Measurements from ENCODE around the gene SBF2. TPM values are rescaled to one million over a fixed set of nuclear protein-coding genes. Genes with fewer than 3 reads are reported as not detected.

SBF2 gene
- total and polyA plus RNA-seq, 2 of the 13 experiments (the other 11 are each of a cell fraction or from before 2014, with no cell fraction given): 24.0 to 45.8 TPM

DNA sequence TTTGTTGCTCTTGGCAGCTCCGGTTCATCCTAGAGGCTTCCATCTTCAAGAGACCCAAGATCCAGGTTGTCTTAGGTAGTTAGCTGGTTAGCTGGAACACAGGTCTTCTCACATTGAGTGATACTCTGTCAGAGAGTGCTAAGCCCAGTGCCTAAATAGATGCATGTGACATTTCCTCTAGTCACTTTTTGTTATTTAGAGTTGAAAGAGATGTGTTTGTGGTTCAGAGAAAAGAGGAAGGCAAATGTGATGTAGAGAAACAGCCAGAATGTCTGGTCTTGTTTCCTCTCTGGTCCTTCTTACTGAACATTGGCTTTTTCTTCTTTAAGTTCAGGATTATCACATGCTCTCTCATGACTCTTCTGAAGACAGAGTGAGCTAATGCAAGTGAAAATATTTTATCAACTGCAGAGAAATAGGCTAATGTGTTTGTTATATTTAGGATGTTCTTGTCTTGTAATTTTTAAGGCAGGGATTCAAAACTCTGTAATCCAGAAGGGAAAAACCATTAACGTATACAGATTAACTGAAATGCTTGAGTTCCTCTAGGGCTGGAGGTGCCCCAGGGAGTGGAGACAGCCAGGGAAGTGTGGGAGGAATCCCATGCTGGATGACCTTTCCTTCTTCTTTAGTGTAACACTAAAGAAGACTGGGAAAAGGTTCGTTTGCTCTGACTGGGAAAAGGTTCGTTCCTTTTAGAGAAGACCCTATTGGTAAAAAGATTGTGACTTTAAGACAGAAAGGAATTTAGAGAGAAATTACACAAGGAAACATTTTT, 554.7 kb downstream of the SBF2 start (continued):
- TF ChIP-seq HOMEZ (CRISPR knock-in tag; IDR thresholded peaks at IDR 0.05; ENCODE audit: low read depth) (no peak), NKX3-1 (CRISPR knock-in tag; IDR thresholded peaks at IDR 0.05) (no peak), MIER2 (CRISPR knock-in tag; IDR thresholded peaks at IDR 0.05) (no peak)

DNA sequence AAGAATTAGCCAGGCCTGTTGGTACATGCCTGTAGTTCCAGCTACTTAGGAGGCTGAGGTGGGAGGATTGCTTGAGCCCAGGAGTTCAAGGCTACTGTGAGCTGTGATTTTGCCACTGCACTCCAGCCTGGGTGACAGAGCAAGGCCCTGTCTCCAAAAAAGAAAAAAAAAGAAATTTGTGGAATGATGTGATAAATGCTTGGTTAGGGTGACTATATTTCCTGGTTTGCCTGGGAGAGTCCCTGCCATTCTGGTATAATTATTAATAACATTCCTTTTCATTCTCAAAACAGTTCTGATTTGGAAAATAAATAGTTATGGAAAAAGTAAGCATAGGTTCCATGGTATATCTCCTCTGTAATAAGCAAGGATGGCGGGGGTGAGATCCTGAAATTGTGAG, 555.3 kb downstream of the SBF2 start:
- FAIRE-seq (no peak), DNase-seq (ENCODE audit: low spot score) (no peak), ATAC-seq (no peak)
- Histone ChIP-seq H3K4me2 (ENCODE audit: low read depth, low read length) (no peak overlapping the region), H2AFZ (ENCODE audit: low read length) (no peak overlapping the region), H3K9me3 (ENCODE audit: low read length) (peaks cover 8% of the 10 kb centered on the region), H3K27me3 (ENCODE audit: control insufficient read depth in 1 of 2, insufficient read depth in 2 of 2, low read length in 2 of 2) (no peaks in the 10 kb centered on the region), H3K27ac (ENCODE audit: extremely low read length, insufficient read depth, low read length) (no peak overlapping the region), H4K20me1 (ENCODE audit: insufficient read depth, low read length) (no peaks in the 10 kb centered on the region), H3K4me1 (ENCODE audit: insufficient read depth, low read length) (peaks cover 11% of the 10 kb centered on the region), H3K9ac (ENCODE audit: insufficient read depth, low read depth, low read length) (no peak overlapping the region), H3K79me2 (ENCODE audit: insufficient read depth, low read length) (no peaks in the 10 kb centered on the region), H3K36me3 (replicated peaks in 1 of 2; ENCODE audit: control insufficient read depth in 1 of 2, insufficient read depth in 2 of 2, low read length in 2 of 2) (peaks cover 13 to 31% of the 10 kb centered on the region in 2 experiments; a peak in 4 of 5 replicates), H3K4me3 (replicated peaks in 1 of 3; ENCODE audit: insufficient read depth in 1 of 3, low read depth in 2 of 3, low read length in 3 of 3) (no peak overlapping the region)
- CTCF ChIA-PET (ENCODE audit: low intra/inter-chr PET ratio, low total read pairs): no interaction called here
- POLR2A ChIA-PET: no interaction called here
- BruUV-seq (replicated peaks): no TSS peak
- intact Hi-C loops (cut with micrococcal nuclease; ENCODE audit: unreplicated experiment): no loop called here
- in situ Hi-C loops (cut with HindIII; ENCODE audit: extremely low pct_ligation_motif_present, low pct_unique_long_range_greater_than_20kb): no loop called here
- TF ChIP-seq GATA4 (IDR thresholded peaks at IDR 0.05; ENCODE audit: borderline replicate concordance, low read depth) (no peak), PITX1 (CRISPR knock-in tag; IDR thresholded peaks at IDR 0.05) (no peak), E2F2 (CRISPR knock-in tag; IDR thresholded peaks at IDR 0.05; ENCODE audit: borderline replicate concordance) (no peak), NR2C2 (CRISPR knock-in tag; IDR thresholded peaks at IDR 0.05; ENCODE audit: borderline replicate concordance) (no peak), ZNF615 (CRISPR knock-in tag; IDR thresholded peaks at IDR 0.05; ENCODE audit: borderline replicate concordance) (no peak), KAT7 (CRISPR knock-in tag; IDR thresholded peaks at IDR 0.05; ENCODE audit: borderline replicate concordance) (no peak), ZBTB43 (CRISPR knock-in tag; conservative IDR thresholded peaks at IDR 0.05) (no peak), MED8 (CRISPR knock-in tag; IDR thresholded peaks at IDR 0.05; ENCODE audit: insufficient replicate concordance) (no peak)
- 90% methylated on average over 1 of the region's 1 CpG for WGBS (ENCODE audit: low lambda C conversion rate)
